K562 (cell line): ENCODE measurements around the gene ZAP70. TPM values are rescaled to one million over a fixed set of nuclear protein-coding genes. Genes with fewer than 3 reads are reported as not detected.

ENCODE experiments used
- ARID4B ChIP-seq: sonication (generic); formaldehyde crosslinking; IDR thresholded peaks from 2 replicates; pipeline ENCODE4 v1.8.0; 2022; ENCODE audit warnings: mild to moderate bottlenecking, missing genetic modification reagents
- ARNT ChIP-seq, 2 experiments: fragments of 450-650 bp; IDR thresholded peaks; 2 replicates each; pipeline ENCODE4 v1.6.1; 2016; ENCODE audit warnings: mild to moderate bottlenecking in 1 of 2
- CBX8 ChIP-seq: fragments of 200-600 bp; sonication (generic); IDR thresholded peaks from 2 replicates; pipeline ENCODE4 v1.6.1; 2012; ENCODE audit warnings: borderline replicate concordance, mixed run types, low read depth, mild to moderate bottlenecking, moderate library complexity, mixed read lengths, low read length, control low read depth, inconsistent platforms; ENCODE audit not compliant: poor library complexity, severe bottlenecking; ENCODE audit errors: extremely low read depth
- ELF2 ChIP-seq: fragments of 250-450 bp; sonication (Bioruptor Pico); IDR thresholded peaks from 2 replicates; pipeline ENCODE4 v1.5.0; 2021; ENCODE audit warnings: mild to moderate bottlenecking
- ETS2 ChIP-seq: IDR thresholded peaks from 2 replicates; pipeline ENCODE4 v1.6.1; 2016; ENCODE audit warnings: borderline replicate concordance, missing genetic modification characterization, mild to moderate bottlenecking, moderate library complexity, missing compliant biosample characterization; ENCODE audit not compliant: poor library complexity, severe bottlenecking
- HNRNPL ChIP-seq: fragments of 200-400 bp; formaldehyde crosslinking; IDR thresholded peaks from 2 replicates; pipeline ENCODE4 v1.6.1; 2017; ENCODE audit warnings: low read depth, mild to moderate bottlenecking, low read length
- MAFF ChIP-seq: IDR thresholded peaks from 2 replicates; pipeline ENCODE4 v1.6.1; 2012; ENCODE audit warnings: low read length, improper control_type of control experiment
- MED1 ChIP-seq: sonication (generic); formaldehyde crosslinking; IDR thresholded peaks from 2 replicates; pipeline ENCODE4 v1.8.1; 2023; ENCODE audit warnings: missing genetic modification reagents, borderline replicate concordance
- MXI1 ChIP-seq: IDR thresholded peaks from 2 replicates; pipeline ENCODE4 v1.6.1; 2011; ENCODE audit warnings: low read depth, mild to moderate bottlenecking, improper control_type of control experiment, low read length
- NCOR1 ChIP-seq: fragments of 450-650 bp; IDR thresholded peaks from 2 replicates; pipeline ENCODE4 v1.6.1; 2016; ENCODE audit warnings: mild to moderate bottlenecking, moderate library complexity
- POLR3A ChIP-seq: IDR thresholded peaks from 2 replicates; pipeline ENCODE4 v1.6.1; 2011; ENCODE audit warnings: borderline replicate concordance, mild to moderate bottlenecking, moderate library complexity; ENCODE audit not compliant: insufficient read length, insufficient read depth; ENCODE audit errors: extremely low read depth
- RB1 ChIP-seq: fragments of 450-650 bp; IDR thresholded peaks from 2 replicates; pipeline ENCODE4 v1.6.1; 2017; ENCODE audit warnings: low read depth, mild to moderate bottlenecking
- RBFOX2 ChIP-seq: fragments of 200-400 bp; formaldehyde crosslinking; IDR thresholded peaks from 2 replicates; pipeline ENCODE4 v1.6.1; 2017; ENCODE audit warnings: low read depth, mild to moderate bottlenecking, low read length, moderate library complexity
- RBM22 ChIP-seq: fragments of 200-400 bp; formaldehyde crosslinking; IDR thresholded peaks from 2 replicates; pipeline ENCODE4 v1.6.1; 2018; ENCODE audit warnings: low read length, low read depth; ENCODE audit not compliant: poor library complexity, severe bottlenecking
- RBM39 ChIP-seq: fragments of 200-400 bp; formaldehyde crosslinking; optimal IDR thresholded peaks from 2 replicates; pipeline ENCODE3; 2018; ENCODE audit warnings: low read depth, low read length
- RCOR1 ChIP-seq, 2 experiments: IDR thresholded peaks; 2 replicates each; pipeline ENCODE4 v1.6.1; 2012; ENCODE audit warnings: low read depth in 2 of 2, low read length in 2 of 2, borderline replicate concordance in 1 of 2, improper control_type of control experiment in 1 of 2
- THRAP3 ChIP-seq: fragments of 450-650 bp; IDR thresholded peaks from 2 replicates; pipeline ENCODE4 v1.6.1; 2016; ENCODE audit warnings: mild to moderate bottlenecking, inconsistent platforms, borderline replicate concordance
- ZBTB1 ChIP-seq: sonication (generic); formaldehyde crosslinking; IDR thresholded peaks from 2 replicates; pipeline ENCODE4 v1.8.1; 2023; ENCODE audit warnings: missing genetic modification reagents, low read depth, mild to moderate bottlenecking, borderline replicate concordance
- ZNF143 ChIP-seq: sonication (generic); formaldehyde crosslinking; IDR thresholded peaks from 2 replicates; pipeline ENCODE4 v1.9.0; 2022; ENCODE audit warnings: mild to moderate bottlenecking, missing genetic modification reagents
- ZNF384 ChIP-seq: IDR thresholded peaks from 2 replicates; pipeline ENCODE4 v1.6.1; 2012; ENCODE audit warnings: low read depth, low read length, improper control_type of control experiment
- polyA plus RNA-seq, 8 experiments: library from polyadenylated mRNA; depleted of rRNA in 4 of 8; stranded (reverse) in 5 of 8; unstranded in 3 of 8; fragments of >200 nt; fragmentation: Nextera tagmentation in 2 of 8; fragmentation: Illumina TruSeq in 1 of 8; extraction: Ambion mirVana in 2 of 8; extraction: Trizol in 1 of 8; gene quantifications; 2 replicates each; pipeline versions ENCODE4 v1.2.1 to v1.2.3, GENCODE V29; 2011 to 2014; ENCODE audit warnings: inconsistent platforms in 1 of 8, missing spikeins in 1 of 8
- total RNA-seq, 7 experiments: library from RNA; depleted of rRNA in 6 of 7; stranded (reverse); fragments of >200 nt in 6 of 7; fragmentation: Illumina TruSeq in 2 of 7; extraction: Trizol in 2 of 7; gene quantifications; 2 replicates each; pipeline versions ENCODE4 v1.2.1 to v1.2.3, GENCODE V29; 2011 to 2021; ENCODE audit warnings: low replicate concordance in 1 of 7
- TF ChIP-seq, protein P1 (sequence below): fragments of 450-650 bp; formaldehyde crosslinking; IDR thresholded peaks from 2 replicates; pipeline ENCODE4 v1.4.0; 2022; ENCODE audit warnings: missing genetic modification characterization
- TF ChIP-seq, protein P2 (sequence below): fragments of 450-650 bp; formaldehyde crosslinking; IDR thresholded peaks from 2 replicates; pipeline ENCODE4 v1.4.0; 2020; ENCODE audit warnings: mild to moderate bottlenecking, mixed read lengths

The ZAP70 gene
- total and polyA plus RNA-seq, 9 of the 15 experiments (the other 6 are each of a cell fraction or from before 2014, with no cell fraction given): 0.06 to 0.80 (median 0.21) TPM; not detected in 1

DNA sequence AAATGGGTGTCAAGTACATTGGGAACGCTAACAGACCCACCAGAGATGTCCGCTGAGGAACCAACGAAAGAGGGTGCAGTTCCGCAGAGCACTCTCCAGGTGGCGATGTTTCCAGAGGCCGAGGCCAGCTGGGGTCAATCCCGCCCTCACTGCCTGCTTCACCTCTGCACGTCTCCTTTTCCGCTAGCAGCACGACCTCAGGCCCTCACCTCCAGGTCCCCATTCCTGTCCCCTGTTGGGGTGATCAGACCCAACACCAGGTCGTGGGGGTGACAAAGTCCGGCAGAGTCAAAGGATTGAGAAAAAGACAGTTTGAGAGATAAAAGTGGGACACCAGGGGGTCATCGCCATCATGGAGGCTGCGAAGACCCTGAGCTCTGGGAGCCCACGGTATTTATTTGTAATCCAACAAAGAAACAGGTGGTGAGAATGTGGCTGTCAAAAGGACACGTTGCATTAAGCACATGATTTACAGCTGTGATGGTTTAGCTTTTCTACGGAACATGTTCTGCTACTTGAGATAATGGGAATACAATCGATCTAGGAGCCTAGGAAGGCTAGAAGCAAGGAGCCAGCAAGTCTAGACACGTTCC is 27.3 kb downstream of the ZAP70 start (continued):
- TF ChIP-seq POLR3A: no peak
- 0 out of 2 replicates have a peak, but pooled peaks have one; percentile 15 for TF ChIP-seq NCOR1
- TF ChIP-seq ZNF384: no peak
- no peak for TF ChIP-seq ZNF143 (CRISPR knock-in tag)
- TF ChIP-seq HNRNPL: no peak
- no peak for TF ChIP-seq RBM39
- TF ChIP-seq ZBTB1 (CRISPR knock-in tag): no peak
- TF ChIP-seq CBX8: no peak
- TF ChIP-seq MXI1: no peak
- TF ChIP-seq ELF2 (CRISPR knock-in tag): no peak
- TF ChIP-seq, protein P1, sequence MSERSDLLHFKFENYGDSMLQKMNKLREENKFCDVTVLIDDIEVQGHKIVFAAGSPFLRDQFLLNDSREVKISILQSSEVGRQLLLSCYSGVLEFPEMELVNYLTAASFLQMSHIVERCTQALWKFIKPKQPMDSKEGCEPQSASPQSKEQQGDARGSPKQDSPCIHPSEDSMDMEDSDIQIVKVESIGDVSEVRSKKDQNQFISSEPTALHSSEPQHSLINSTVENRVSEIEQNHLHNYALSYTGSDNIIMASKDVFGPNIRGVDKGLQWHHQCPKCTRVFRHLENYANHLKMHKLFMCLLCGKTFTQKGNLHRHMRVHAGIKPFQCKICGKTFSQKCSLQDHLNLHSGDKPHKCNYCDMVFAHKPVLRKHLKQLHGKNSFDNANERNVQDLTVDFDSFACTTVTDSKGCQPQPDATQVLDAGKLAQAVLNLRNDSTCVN (CRISPR knock-in tag): no peak
- TF ChIP-seq RBM22: no peak
- no peak for TF ChIP-seq ETS2
- TF ChIP-seq MED1 (CRISPR knock-in tag): no peak
- 0 out of 2 replicates have a peak, but pooled peaks have one; percentile 30 for TF ChIP-seq RBFOX2
- TF ChIP-seq RCOR1 (IDR thresholded peaks at IDR 0.05; ENCODE audit: borderline replicate concordance in 1 of 2, low read depth in 2 of 2, low read length in 2 of 2): 0 out of 4 replicates have a peak, but pooled peaks of 1 of the 2 experiments have one; percentile 38
- no peak for TF ChIP-seq ARID4B (CRISPR knock-in tag)
- TF ChIP-seq RB1: peak; percentile 67
- TF ChIP-seq, protein P2, sequence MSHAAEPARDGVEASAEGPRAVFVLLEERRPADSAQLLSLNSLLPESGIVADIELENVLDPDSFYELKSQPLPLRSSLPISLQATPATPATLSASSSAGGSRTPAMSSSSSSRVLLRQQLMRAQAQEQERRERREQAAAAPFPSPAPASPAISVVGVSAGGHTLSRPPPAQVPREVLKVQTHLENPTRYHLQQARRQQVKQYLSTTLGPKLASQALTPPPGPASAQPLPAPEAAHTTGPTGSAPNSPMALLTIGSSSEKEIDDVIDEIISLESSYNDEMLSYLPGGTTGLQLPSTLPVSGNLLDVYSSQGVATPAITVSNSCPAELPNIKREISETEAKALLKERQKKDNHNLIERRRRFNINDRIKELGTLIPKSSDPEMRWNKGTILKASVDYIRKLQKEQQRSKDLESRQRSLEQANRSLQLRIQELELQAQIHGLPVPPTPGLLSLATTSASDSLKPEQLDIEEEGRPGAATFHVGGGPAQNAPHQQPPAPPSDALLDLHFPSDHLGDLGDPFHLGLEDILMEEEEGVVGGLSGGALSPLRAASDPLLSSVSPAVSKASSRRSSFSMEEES: no peak
- no peak for TF ChIP-seq THRAP3
- no peak for TF ChIP-seq ARNT (IDR thresholded peaks at IDR 0.05)
- TF ChIP-seq MAFF: no peak
